ENCODE measurements around the gene SASH1.

- no peak for TF ChIP-seq CTCF (IDR thresholded peaks at IDR 0.05; ENCODE audit: low read length)
- TF ChIP-seq EZH2phosphoT487 (IDR thresholded peaks at IDR 0.05; ENCODE audit: low read length) = no peak
Observed at GRCh38 chr6:148534871-148535270, 192.2 kb downstream of the SASH1 start.
